ENCODE results near the gene FAM234B.

- TF ChIP-seq EZH2 (IDR thresholded peaks at IDR 0.05; ENCODE audit: low read length, unreplicated experiment), result no peak
- TF ChIP-seq, protein P1, sequence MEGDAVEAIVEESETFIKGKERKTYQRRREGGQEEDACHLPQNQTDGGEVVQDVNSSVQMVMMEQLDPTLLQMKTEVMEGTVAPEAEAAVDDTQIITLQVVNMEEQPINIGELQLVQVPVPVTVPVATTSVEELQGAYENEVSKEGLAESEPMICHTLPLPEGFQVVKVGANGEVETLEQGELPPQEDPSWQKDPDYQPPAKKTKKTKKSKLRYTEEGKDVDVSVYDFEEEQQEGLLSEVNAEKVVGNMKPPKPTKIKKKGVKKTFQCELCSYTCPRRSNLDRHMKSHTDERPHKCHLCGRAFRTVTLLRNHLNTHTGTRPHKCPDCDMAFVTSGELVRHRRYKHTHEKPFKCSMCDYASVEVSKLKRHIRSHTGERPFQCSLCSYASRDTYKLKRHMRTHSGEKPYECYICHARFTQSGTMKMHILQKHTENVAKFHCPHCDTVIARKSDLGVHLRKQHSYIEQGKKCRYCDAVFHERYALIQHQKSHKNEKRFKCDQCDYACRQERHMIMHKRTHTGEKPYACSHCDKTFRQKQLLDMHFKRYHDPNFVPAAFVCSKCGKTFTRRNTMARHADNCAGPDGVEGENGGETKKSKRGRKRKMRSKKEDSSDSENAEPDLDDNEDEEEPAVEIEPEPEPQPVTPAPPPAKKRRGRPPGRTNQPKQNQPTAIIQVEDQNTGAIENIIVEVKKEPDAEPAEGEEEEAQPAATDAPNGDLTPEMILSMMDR (conservative IDR thresholded peaks at IDR 0.05; ENCODE audit: low read depth, low read length), result no peak
These were observed 15.2 kb upstream of the FAM234B start for GRCh38 chr12:13028825-13029570.

Data from PC-3 (cell line).